H1 (cell line): Measurements from ENCODE around the gene KDM2A. TPM values are rescaled to one million over a fixed set of nuclear protein-coding genes. Genes with fewer than 3 reads are reported as not detected.

Experiments used
- CTCF ChIA-PET: fragments of 300-600 bp; sonication (Branson Sonifier 250); formaldehyde crosslinking; loops from one replicate; lab custom pipeline; 2021; ENCODE audit not compliant: partially characterized antibody; lab: Charles Lee
- POLR2A ChIA-PET: fragments of 300-600 bp; sonication (Branson Sonifier 250); formaldehyde crosslinking; loops from one replicate; lab custom pipeline; 2021; ENCODE audit warnings: inconsistent platforms; ENCODE audit not compliant: partially characterized antibody; lab: Charles Lee
- DNase-seq, 2 experiments: peaks; one replicate each; pipeline versions ENCODE4 v3.0.0 to v3.0.0-alpha.2; 2010 to 2022; ENCODE audit warnings: low spot score in 2 of 2, low read depth in 1 of 2, mixed read lengths in 1 of 2
- FAIRE-seq: peaks from 2 replicates; lab custom pipeline; 2011; peaks lifted over from hg19 to GRCh38; lab: Jason Lieb, UNC
- H2AFZ ChIP-seq: 2 replicates; pipeline ENCODE4 v1.8.1; 2012; ENCODE audit warnings: low read length, inconsistent platforms
- H2AK5ac ChIP-seq: 2 replicates; pipeline ENCODE4 v1.6.1; 2013; ENCODE audit warnings: low read depth, low read length
- H2BK120ac ChIP-seq: replicated peaks from 2 replicates; pipeline ENCODE3; 2013; ENCODE audit warnings: low read depth, low read length, inconsistent platforms
- H2BK12ac ChIP-seq: 2 replicates; pipeline ENCODE4 v1.6.1; 2013; ENCODE audit warnings: low read depth, low read length
- H2BK15ac ChIP-seq: 2 replicates; pipeline ENCODE4 v1.6.1; 2013; ENCODE audit warnings: low read length
- H2BK20ac ChIP-seq: 2 replicates; pipeline ENCODE4 v1.6.1; 2013; ENCODE audit warnings: low read length
- H2BK5ac ChIP-seq: 2 replicates; pipeline ENCODE4 v1.6.1; 2013; ENCODE audit warnings: low read depth, low read length
- H3K14ac ChIP-seq: 2 replicates; pipeline ENCODE4 v1.6.1; 2013; ENCODE audit warnings: inconsistent platforms; ENCODE audit not compliant: insufficient read length
- H3K18ac ChIP-seq: 2 replicates; pipeline ENCODE4 v1.6.1; 2013; ENCODE audit warnings: low read length; ENCODE audit errors: extremely low read depth
- H3K23ac ChIP-seq: 2 replicates; pipeline ENCODE4 v1.6.1; 2013; ENCODE audit warnings: inconsistent platforms; ENCODE audit not compliant: insufficient read length
- H3K23me2 ChIP-seq: 2 replicates; pipeline ENCODE4 v1.6.1; 2013; ENCODE audit warnings: low read depth, low read length
- H3K27ac ChIP-seq: 2 replicates; pipeline ENCODE4 v1.6.1; 2011; ENCODE audit warnings: low read depth, low read length, inconsistent platforms
- H3K27me3 ChIP-seq, 4 experiments: replicated peaks in 1 of 4; 1 replicate in 1 of 4; 2 replicates in 3 of 4; pipeline versions ENCODE4 v1.6.1 to v1.8.1; 2011 to 2013; ENCODE audit warnings: low read length in 3 of 4, mild to moderate bottlenecking in 3 of 4, inconsistent platforms in 2 of 4, mixed read lengths in 2 of 4, moderate library complexity in 1 of 4; ENCODE audit not compliant: control insufficient read depth in 3 of 4, insufficient read depth in 3 of 4; ENCODE audit errors: extremely low read depth in 1 of 4
- H3K36me3 ChIP-seq, 4 experiments: 2 replicates each; pipeline versions ENCODE4 v1.6.1 to v1.8.1; 2011 to 2013; ENCODE audit warnings: mild to moderate bottlenecking in 4 of 4, low read length in 3 of 4, moderate library complexity in 2 of 4, control low read depth in 1 of 4, inconsistent platforms in 1 of 4; ENCODE audit not compliant: insufficient read depth in 4 of 4, control insufficient read depth in 2 of 4
- H3K4ac ChIP-seq: replicated peaks from 2 replicates; pipeline ENCODE3; 2013; ENCODE audit warnings: low read length, low read depth, mixed read lengths, inconsistent platforms; ENCODE audit not compliant: insufficient read length
- H3K4me1 ChIP-seq, 4 experiments: replicated peaks in 1 of 4; 1 replicate in 1 of 4; 2 replicates in 3 of 4; pipeline versions ENCODE4 v1.6.1 to v1.8.1; 2011 to 2013; ENCODE audit warnings: low read length in 3 of 4, inconsistent platforms in 2 of 4, mixed read lengths in 1 of 4; ENCODE audit not compliant: insufficient read depth in 4 of 4, control insufficient read depth in 3 of 4
- H3K4me2 ChIP-seq, 2 experiments: 2 replicates each; pipeline versions ENCODE4 v1.6.1 to v1.8.1; 2011 to 2013; ENCODE audit warnings: low read depth in 2 of 2, low read length in 2 of 2, control low read depth in 1 of 2, inconsistent platforms in 1 of 2, mild to moderate bottlenecking in 1 of 2; ENCODE audit not compliant: insufficient read depth in 1 of 2
- H3K4me3 ChIP-seq, 4 experiments: fragments of 200-600, 300-600 bp in 1 of 4; sonication (generic), shearing (Covaris generic), sonication (Bioruptor Twin) in 1 of 4; 2 replicates each; pipeline versions ENCODE4 v1.5.1 to v1.8.1; 2011 to 2016; ENCODE audit warnings: low read length in 4 of 4, low read depth in 3 of 4, control low read depth in 2 of 4, inconsistent platforms in 2 of 4, mild to moderate bottlenecking in 2 of 4, mixed read lengths in 1 of 4, moderate library complexity in 1 of 4; ENCODE audit not compliant: insufficient read depth in 2 of 4; ENCODE audit errors: extremely low read depth in 1 of 4
- H3K56ac ChIP-seq: replicated peaks from 2 replicates; pipeline ENCODE3; 2013; ENCODE audit warnings: low read depth, mild to moderate bottlenecking, mixed read lengths, low read length, inconsistent platforms; ENCODE audit not compliant: insufficient read length
- H3K79me1 ChIP-seq: 2 replicates; pipeline ENCODE4 v1.6.1; 2013; ENCODE audit warnings: low read depth, low read length, control low read depth
- H3K79me2 ChIP-seq, 2 experiments: 2 replicates each; pipeline versions ENCODE4 v1.6.1 to v1.8.1; 2012 to 2013; ENCODE audit warnings: low read length in 2 of 2, mild to moderate bottlenecking in 2 of 2, inconsistent platforms in 1 of 2; ENCODE audit not compliant: insufficient read depth in 2 of 2, control insufficient read depth in 1 of 2
- H3K9ac ChIP-seq, 4 experiments: replicated peaks in 1 of 4; 1 replicate in 1 of 4; 2 replicates in 3 of 4; pipeline versions ENCODE4 v1.6.1 to v1.8.1; 2011 to 2013; ENCODE audit warnings: low read depth in 3 of 4, low read length in 3 of 4, control low read depth in 2 of 4, mild to moderate bottlenecking in 2 of 4, moderate library complexity in 2 of 4, inconsistent platforms in 1 of 4; ENCODE audit errors: extremely low read depth in 1 of 4
- H3K9me3 ChIP-seq, 2 experiments: 2 replicates each; pipeline versions ENCODE4 v1.6.1 to v1.8.1; 2012 to 2013; ENCODE audit warnings: mild to moderate bottlenecking in 2 of 2, moderate library complexity in 2 of 2, control low read depth in 1 of 2, inconsistent platforms in 1 of 2, low read depth in 1 of 2, low read length in 1 of 2, mixed read lengths in 1 of 2; ENCODE audit not compliant: insufficient read depth in 2 of 2
- H4K20me1 ChIP-seq, 2 experiments: replicated peaks in 1 of 2; 2 replicates each; pipeline versions ENCODE3 to v1.8.1; 2011 to 2013; ENCODE audit warnings: inconsistent platforms in 2 of 2, low read length in 2 of 2, mild to moderate bottlenecking in 1 of 2; ENCODE audit not compliant: insufficient read depth in 2 of 2, control insufficient read depth in 1 of 2
- H4K5ac ChIP-seq: 2 replicates; pipeline ENCODE4 v1.6.1; 2013; ENCODE audit warnings: low read length, low read depth, mixed read lengths, inconsistent platforms; ENCODE audit not compliant: insufficient read length
- H4K8ac ChIP-seq: 2 replicates; pipeline ENCODE4 v1.8.0; 2013; ENCODE audit warnings: mild to moderate bottlenecking, moderate library complexity, low read length, inconsistent platforms; ENCODE audit not compliant: insufficient read depth; ENCODE audit errors: extremely low read depth
- H4K91ac ChIP-seq: replicated peaks from 2 replicates; pipeline ENCODE3; 2013; ENCODE audit warnings: low read length, mixed read lengths, inconsistent platforms; ENCODE audit not compliant: insufficient read length
- ATF3 ChIP-seq: IDR thresholded peaks from 2 replicates; pipeline ENCODE4 v1.6.1; 2011; ENCODE audit warnings: low read depth, mild to moderate bottlenecking, low read length; ENCODE audit not compliant: insufficient read depth
- HDAC2 ChIP-seq, 2 experiments: fragments of 300-600 bp in 1 of 2; sonication (generic) in 1 of 2; IDR thresholded peaks; 2 replicates each; pipeline ENCODE4 v1.6.1; 2011 to 2012; ENCODE audit warnings: low read depth in 2 of 2, low read length in 2 of 2, mild to moderate bottlenecking in 2 of 2, moderate library complexity in 2 of 2, borderline replicate concordance in 1 of 2, inconsistent platforms in 1 of 2
- SIN3A ChIP-seq, 2 experiments: IDR thresholded peaks in 1 of 2; conservative IDR thresholded peaks in 1 of 2; 2 replicates each; pipeline ENCODE4 v1.6.1; 2011 to 2012; ENCODE audit warnings: low read length in 2 of 2, improper control_type of control experiment in 1 of 2, low read depth in 1 of 2, mild to moderate bottlenecking in 1 of 2
- TAF1 ChIP-seq: IDR thresholded peaks from 2 replicates; pipeline ENCODE4 v1.6.1; 2011; ENCODE audit warnings: mild to moderate bottlenecking, low read depth, low read length
- WGBS, 2 experiments: shearing (Covaris generic) in 1 of 2; methylation state at CpG; one replicate each; pipeline versions ENCODE4 v1.1.6 to v1.1.7; 2013 to 2015; ENCODE audit warnings: low lambda C conversion rate in 2 of 2, mixed read lengths in 2 of 2, inconsistent platforms in 1 of 2, low coverage in 1 of 2, missing lambda C conversion rate in 1 of 2; ENCODE audit not compliant: insufficient replicate concordance in 2 of 2, insufficient coverage in 1 of 2, insufficient read length in 1 of 2; ENCODE audit errors: extremely low coverage in 1 of 2, missing lambda C conversion rate in 1 of 2; 5-methylcytosine and 5-hydroxymethylcytosine counted together
- polyA plus RNA-seq, 7 experiments: library from polyadenylated mRNA; depleted of rRNA in 3 of 7; stranded (reverse) in 5 of 7; unstranded in 2 of 7; fragments of >200 nt in 5 of 7; fragments of 200-250 nt in 2 of 7; gene quantifications; 1 replicate in 5 of 7; 2 replicates in 1 of 7; 4 replicates in 1 of 7; pipeline versions ENCODE4 v1.2.1 to v1.2.3, GENCODE V29; 2011 to 2013; ENCODE audit warnings: missing spikeins in 2 of 7, mixed read lengths in 2 of 7
- total RNA-seq: library from RNA; stranded (reverse); fragmentation: NEBNext Ultra II Directional; extraction: Animal tissue kit (Norgen Biotek cat#: 25700); gene quantifications from 2 replicates; pipeline ENCODE4 v1.2.1, GENCODE V29; 2021

Gene KDM2A
- total and polyA plus RNA-seq, 2 of the 8 experiments (the other 6 are each of a cell fraction or from before 2014, with no cell fraction given), result 55.4 to 66.2 TPM

DNA sequence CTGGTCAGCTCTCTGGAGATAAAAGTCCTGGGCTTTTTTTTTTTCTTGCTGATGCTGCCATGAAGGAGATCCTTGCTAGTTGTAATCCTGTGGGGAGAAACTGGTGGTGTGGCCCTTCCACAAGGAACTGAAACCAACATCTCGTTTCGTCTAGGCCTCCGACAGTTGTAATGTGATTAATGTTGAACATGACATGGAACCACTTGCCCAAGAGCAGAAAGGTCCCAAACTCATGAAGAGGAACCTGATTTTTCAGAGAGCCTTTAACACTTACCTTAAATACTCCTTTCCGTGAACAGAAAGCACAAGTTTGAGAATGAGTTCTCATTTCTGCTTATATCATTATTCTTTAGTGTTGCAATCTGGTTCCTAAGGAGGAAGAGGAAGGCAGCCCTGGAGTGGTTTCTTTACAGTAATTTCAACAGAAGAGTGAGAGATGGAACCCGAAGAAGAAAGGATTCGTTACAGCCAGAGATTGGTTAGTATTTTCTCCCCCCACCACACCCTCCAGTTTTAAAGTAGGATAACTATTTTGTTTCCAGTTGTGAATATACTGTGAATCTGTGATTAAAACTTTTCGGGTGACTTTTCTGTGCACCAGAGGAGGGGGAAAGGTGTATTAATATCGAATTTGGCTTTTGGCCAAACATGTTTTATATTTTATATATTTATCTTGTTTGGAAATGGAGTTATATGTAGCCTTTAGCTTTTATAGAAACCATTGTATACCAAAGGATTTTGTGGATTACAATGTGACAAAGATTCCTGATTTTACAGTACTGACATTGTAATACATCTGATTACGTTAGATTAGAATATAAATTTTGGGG is 2.0 kb downstream of the KDM2A start:
- H3K27ac ChIP-seq, result no peak overlapping the region
- no peak overlapping the region for H4K8ac ChIP-seq
- ChIA-PET CTCF (no interaction called here), POLR2A (interaction anchor here (0.7 to 0.8 kb wide), 2 partner anchors 14 to 18 kb away, joined by 4 read pairs; no protein-coding TSS in a partner anchor)
- peak overlapping the region; percentile 4 to 89 (median 28); a peak in 4 of 7 replicates for H3K9ac ChIP-seq
- H4K91ac ChIP-seq, result no peak overlapping the region
- no peak overlapping the region for H2BK120ac ChIP-seq
- FAIRE-seq, result no peak
- H2BK15ac ChIP-seq, result no peak overlapping the region
- peaks cover 30 to 65% of the 10 kb centered on the region in 2 experiments for H3K79me2 ChIP-seq
- H2BK5ac ChIP-seq, result no peak overlapping the region
- peaks cover 3% of the 10 kb centered on the region in 2 experiments for H4K20me1 ChIP-seq
- H2BK20ac ChIP-seq, result no peak overlapping the region
- no peaks in the 10 kb centered on the region; the same call in 1 of the 2 replicates for H3K79me1 ChIP-seq
- TF ChIP-seq ATF3 (no peak), TAF1 (0 out of 2 replicates have a peak, but pooled peaks have one; percentile 1), HDAC2 (IDR thresholded peaks at IDR 0.05; ENCODE audit: borderline replicate concordance in 1 of 2, low read depth in 2 of 2, low read length in 2 of 2) (no peak), SIN3A (conservative IDR thresholded peaks at IDR 0.05 in 1 of 2, IDR thresholded peaks at IDR 0.05 in 1 of 2; ENCODE audit: low read depth in 1 of 2, low read length in 2 of 2) (no peak)
- no peak overlapping the region for H2BK12ac ChIP-seq
- H3K56ac ChIP-seq, result no peak overlapping the region
- H2AFZ ChIP-seq, result no peak overlapping the region
- H3K23ac ChIP-seq, result no peak overlapping the region
- H3K9me3 ChIP-seq, result no peaks in the 10 kb centered on the region
- H3K4ac ChIP-seq, result no peak overlapping the region
- peak overlapping the region; percentile 81 to 95 for H3K4me2 ChIP-seq
- H3K14ac ChIP-seq, result no peak overlapping the region
- H4K5ac ChIP-seq, result no peak overlapping the region
- H3K27me3 ChIP-seq, result no peaks in the 10 kb centered on the region
- H3K18ac ChIP-seq, result no peak overlapping the region
- peak overlapping the region; percentile 80 to 97 (median 92) for H3K4me3 ChIP-seq
- H3K36me3 ChIP-seq, result peaks cover 0 to 13% (median 0%) of the 10 kb centered on the region in 4 experiments; a peak in 1 of 8 replicates
- peaks cover 10% of the 10 kb centered on the region; the same call in 1 of the 2 replicates for H3K23me2 ChIP-seq
- 56% methylated on average over 9 of the region's 9 CpGs; no CpG with 5 or more reads in 1 of the 2 experiments for WGBS, 2 experiments
- no peak overlapping the region for H2AK5ac ChIP-seq
- no peak for DNase-seq
- H3K4me1 ChIP-seq, result peaks cover 0 to 5% (median 3%) of the 10 kb centered on the region in 4 experiments; a peak in 4 of 7 replicates
